ENCODE results near the gene ZNF230. TPM values are rescaled to one million over a fixed set of nuclear protein-coding genes. Genes with fewer than 3 reads are reported as not detected.

ZNF230 gene
- total and polyA plus RNA-seq, 4 donors, result 1.3 to 4.3 (median 1.8) TPM

DNA sequence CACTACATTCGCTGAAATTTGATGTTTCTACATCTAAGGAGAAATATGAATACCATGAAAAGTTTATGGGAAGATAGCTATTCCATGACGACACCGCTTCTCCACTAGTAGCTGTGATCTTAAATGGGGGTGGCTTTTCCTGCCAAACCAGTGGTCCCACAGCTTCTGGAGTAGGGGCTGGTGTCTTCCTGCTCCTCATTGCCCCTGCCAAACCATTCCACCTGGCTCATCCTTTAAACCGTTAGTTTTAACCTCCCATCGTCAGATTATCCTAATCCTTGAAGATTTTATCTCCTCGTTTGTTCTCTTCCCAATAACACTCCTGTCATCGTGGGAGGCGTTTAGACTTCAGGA lies 568 bp upstream of the ZNF230 start:
- Histone ChIP-seq H3K27ac (ENCODE audit: low read depth in 1 of 2, low read length in 2 of 2) (peak overlapping the region; percentile 58 to 84), H3K4me1 (ENCODE audit: control insufficient read depth in 4 of 4, insufficient read depth in 4 of 4, low read length in 3 of 4) (peaks cover 5 to 16% (median 13%) of the 10 kb centered on the region in 4 donors), H3K4me3 (ENCODE audit: low read depth in 1 of 3, low read length in 3 of 3) (peak overlapping the region; percentile 60 to 97 (median 92)), H3K9ac (ENCODE audit: low read depth in 1 of 2, low read length in 2 of 2) (peak overlapping the region; percentile 59 to 70), H3K9me3 (ENCODE audit: control insufficient read depth in 4 of 4, low read length in 3 of 4) (peaks cover 14 to 35% (median 24%) of the 10 kb centered on the region in 4 donors), H3K27me3 (ENCODE audit: control insufficient read depth in 4 of 4, insufficient read depth in 4 of 4, low read length in 3 of 4) (no peaks in the 10 kb centered on the region), H3K36me3 (ENCODE audit: control insufficient read depth in 4 of 4, insufficient read depth in 3 of 4, low read depth in 1 of 4, low read length in 3 of 4) (peaks cover 0 to 14% (median 7%) of the 10 kb centered on the region in 4 donors)
- no peak for DNase-seq (ENCODE audit: low spot score)
- TF ChIP-seq MAX (IDR thresholded peaks at IDR 0.05) (no peak), TAF1 (conservative IDR thresholded peaks at IDR 0.05) (no peak), REST (IDR thresholded peaks at IDR 0.05) (no peak), HNF4G (IDR thresholded peaks at IDR 0.05) (no peak), RAD21 (IDR thresholded peaks at IDR 0.05) (no peak), YY1 (IDR thresholded peaks at IDR 0.05) (no peak), FOXA2 (IDR thresholded peaks at IDR 0.05) (no peak), EGR1 (IDR thresholded peaks at IDR 0.05; ENCODE audit: low read depth in 2 of 2) (no peak)
- TF ChIP-seq, protein P1, sequence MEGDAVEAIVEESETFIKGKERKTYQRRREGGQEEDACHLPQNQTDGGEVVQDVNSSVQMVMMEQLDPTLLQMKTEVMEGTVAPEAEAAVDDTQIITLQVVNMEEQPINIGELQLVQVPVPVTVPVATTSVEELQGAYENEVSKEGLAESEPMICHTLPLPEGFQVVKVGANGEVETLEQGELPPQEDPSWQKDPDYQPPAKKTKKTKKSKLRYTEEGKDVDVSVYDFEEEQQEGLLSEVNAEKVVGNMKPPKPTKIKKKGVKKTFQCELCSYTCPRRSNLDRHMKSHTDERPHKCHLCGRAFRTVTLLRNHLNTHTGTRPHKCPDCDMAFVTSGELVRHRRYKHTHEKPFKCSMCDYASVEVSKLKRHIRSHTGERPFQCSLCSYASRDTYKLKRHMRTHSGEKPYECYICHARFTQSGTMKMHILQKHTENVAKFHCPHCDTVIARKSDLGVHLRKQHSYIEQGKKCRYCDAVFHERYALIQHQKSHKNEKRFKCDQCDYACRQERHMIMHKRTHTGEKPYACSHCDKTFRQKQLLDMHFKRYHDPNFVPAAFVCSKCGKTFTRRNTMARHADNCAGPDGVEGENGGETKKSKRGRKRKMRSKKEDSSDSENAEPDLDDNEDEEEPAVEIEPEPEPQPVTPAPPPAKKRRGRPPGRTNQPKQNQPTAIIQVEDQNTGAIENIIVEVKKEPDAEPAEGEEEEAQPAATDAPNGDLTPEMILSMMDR (IDR thresholded peaks at IDR 0.05; ENCODE audit: low read depth, low read length, missing input control), result no peak
- 11% methylated on average over 8 of the region's 8 CpGs for WGBS

DNA sequence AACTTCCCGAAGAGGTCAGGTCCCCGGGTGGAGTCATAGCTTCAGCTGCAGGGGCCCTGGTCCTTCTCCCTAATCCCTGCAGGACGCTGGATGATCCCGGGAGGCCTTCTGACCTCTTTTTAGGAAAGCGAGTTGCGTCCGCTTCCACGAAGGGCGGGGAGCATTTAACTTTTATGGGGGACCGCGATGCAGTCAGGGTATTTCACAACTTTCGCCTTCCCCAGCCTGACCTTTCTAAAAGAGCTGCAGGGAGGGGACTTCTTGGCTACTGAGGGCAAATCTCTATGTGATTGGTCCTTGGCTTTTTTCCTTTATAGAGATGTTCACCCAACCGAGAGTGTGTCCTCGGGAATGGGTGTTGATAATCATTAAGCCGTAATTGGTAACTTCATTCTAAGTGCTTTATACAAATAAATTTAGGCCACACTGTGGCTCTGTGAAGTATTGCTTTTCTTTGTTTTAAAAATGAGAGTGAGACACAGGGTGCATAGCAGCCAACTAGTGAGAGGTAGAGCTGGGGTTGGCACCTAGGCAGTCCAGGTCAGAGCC lies 778 bp downstream of the ZNF230 start:
- TF ChIP-seq SP1 (IDR thresholded peaks at IDR 0.05) (no peak), FOXA2 (IDR thresholded peaks at IDR 0.05) (no peak), JUND (IDR thresholded peaks at IDR 0.05) (no peak), HNF4A (conservative IDR thresholded peaks at IDR 0.05) (no peak), NR2F2 (IDR thresholded peaks at IDR 0.05) (peak; percentile 0)
- H3K4me1 ChIP-seq (ENCODE audit: control insufficient read depth in 4 of 4, insufficient read depth in 4 of 4, low read length in 3 of 4), result peaks cover 5 to 16% (median 13%) of the 10 kb centered on the region in 4 donors
- peak overlapping the region in 1 of 2 donors; percentile 84 for H3K27ac ChIP-seq (ENCODE audit: low read depth in 1 of 2, low read length in 2 of 2)
- H3K4me3 ChIP-seq (ENCODE audit: low read depth in 1 of 3, low read length in 3 of 3), result peak overlapping the region; percentile 60 to 97 (median 92)
- peaks cover 14 to 37% (median 29%) of the 10 kb centered on the region in 4 donors for H3K9me3 ChIP-seq (ENCODE audit: control insufficient read depth in 4 of 4, low read length in 3 of 4)
- DNase-seq (ENCODE audit: low spot score), result peak; percentile 39
- 3% methylated on average over 15 of the region's 15 CpGs for WGBS
- peak overlapping the region; percentile 48 to 78 for H3K9ac ChIP-seq (ENCODE audit: low read depth in 1 of 2, low read length in 2 of 2)
- H3K27me3 ChIP-seq (ENCODE audit: control insufficient read depth in 4 of 4, insufficient read depth in 4 of 4, low read length in 3 of 4), result no peaks in the 10 kb centered on the region
- H3K36me3 ChIP-seq (ENCODE audit: control insufficient read depth in 4 of 4, insufficient read depth in 3 of 4, low read depth in 1 of 4, low read length in 3 of 4), result peaks cover 0 to 22% (median 20%) of the 10 kb centered on the region in 4 donors

- peaks cover 32 to 53% (median 44%) of the 10 kb centered on the region in 4 donors for H3K9me3 ChIP-seq (ENCODE audit: control insufficient read depth in 4 of 4, low read length in 3 of 4)
- H3K27me3 ChIP-seq (ENCODE audit: control insufficient read depth in 4 of 4, insufficient read depth in 4 of 4, low read length in 3 of 4), result no peaks in the 10 kb centered on the region
- WGBS, result 88% methylated on average over 1 of the region's 1 CpG
- H3K4me1 ChIP-seq (ENCODE audit: control insufficient read depth in 4 of 4, insufficient read depth in 4 of 4, low read length in 3 of 4), result peaks cover 5 to 16% (median 13%) of the 10 kb centered on the region in 4 donors
- peaks cover 16 to 47% (median 44%) of the 10 kb centered on the region in 4 donors for H3K36me3 ChIP-seq (ENCODE audit: control insufficient read depth in 4 of 4, insufficient read depth in 3 of 4, low read depth in 1 of 4, low read length in 3 of 4)
- no peak overlapping the region for H3K4me3 ChIP-seq (ENCODE audit: low read depth in 1 of 3, low read length in 3 of 3)
- no peak for DNase-seq (ENCODE audit: low spot score)
- no peak overlapping the region for H3K9ac ChIP-seq (ENCODE audit: low read depth in 1 of 2, low read length in 2 of 2)
- no peak overlapping the region for H3K27ac ChIP-seq (ENCODE audit: low read depth in 1 of 2, low read length in 2 of 2)
- TF ChIP-seq SP1 (IDR thresholded peaks at IDR 0.05), result no peak
- TF ChIP-seq, protein P2, sequence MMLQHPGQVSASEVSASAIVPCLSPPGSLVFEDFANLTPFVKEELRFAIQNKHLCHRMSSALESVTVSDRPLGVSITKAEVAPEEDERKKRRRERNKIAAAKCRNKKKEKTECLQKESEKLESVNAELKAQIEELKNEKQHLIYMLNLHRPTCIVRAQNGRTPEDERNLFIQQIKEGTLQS (IDR thresholded peaks at IDR 0.05), result no peak
- no peak for TF ChIP-seq FOXA1 (IDR thresholded peaks at IDR 0.05)
- TF ChIP-seq, protein P1 (IDR thresholded peaks at IDR 0.05; ENCODE audit: low read depth, low read length, missing input control), result no peak
- TF ChIP-seq HNF4G (IDR thresholded peaks at IDR 0.05), result no peak
- TF ChIP-seq FOXA2 (IDR thresholded peaks at IDR 0.05), result no peak
- no peak for TF ChIP-seq GABPA (IDR thresholded peaks at IDR 0.05 in 1 of 2, conservative IDR thresholded peaks at IDR 0.05 in 1 of 2)
- no peak for TF ChIP-seq HNF4A (conservative IDR thresholded peaks at IDR 0.05)
- TF ChIP-seq EGR1 (IDR thresholded peaks at IDR 0.05; ENCODE audit: low read depth in 2 of 2), result no peak
- TF ChIP-seq RAD21 (IDR thresholded peaks at IDR 0.05), result no peak
- no peak for TF ChIP-seq YY1 (IDR thresholded peaks at IDR 0.05)
- TF ChIP-seq, protein P3, sequence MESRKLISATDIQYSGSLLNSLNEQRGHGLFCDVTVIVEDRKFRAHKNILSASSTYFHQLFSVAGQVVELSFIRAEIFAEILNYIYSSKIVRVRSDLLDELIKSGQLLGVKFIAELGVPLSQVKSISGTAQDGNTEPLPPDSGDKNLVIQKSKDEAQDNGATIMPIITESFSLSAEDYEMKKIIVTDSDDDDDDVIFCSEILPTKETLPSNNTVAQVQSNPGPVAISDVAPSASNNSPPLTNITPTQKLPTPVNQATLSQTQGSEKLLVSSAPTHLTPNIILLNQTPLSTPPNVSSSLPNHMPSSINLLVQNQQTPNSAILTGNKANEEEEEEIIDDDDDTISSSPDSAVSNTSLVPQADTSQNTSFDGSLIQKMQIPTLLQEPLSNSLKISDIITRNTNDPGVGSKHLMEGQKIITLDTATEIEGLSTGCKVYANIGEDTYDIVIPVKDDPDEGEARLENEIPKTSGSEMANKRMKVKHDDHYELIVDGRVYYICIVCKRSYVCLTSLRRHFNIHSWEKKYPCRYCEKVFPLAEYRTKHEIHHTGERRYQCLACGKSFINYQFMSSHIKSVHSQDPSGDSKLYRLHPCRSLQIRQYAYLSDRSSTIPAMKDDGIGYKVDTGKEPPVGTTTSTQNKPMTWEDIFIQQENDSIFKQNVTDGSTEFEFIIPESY (IDR thresholded peaks at IDR 0.05), result no peak
- no peak for TF ChIP-seq TAF1 (conservative IDR thresholded peaks at IDR 0.05)
Measured at GRCh38 chr19:44005973-44006372, 3.2 kb downstream of the ZNF230 start.
